GM04504 (cell line): Measurements from ENCODE around the gene NID1.

Source experiments
- DNase-seq: peaks from one replicate; pipeline ENCODE4 v3.0.0-alpha.2; 2012; ENCODE audit warnings: low read depth

Gene NID1, protein sequence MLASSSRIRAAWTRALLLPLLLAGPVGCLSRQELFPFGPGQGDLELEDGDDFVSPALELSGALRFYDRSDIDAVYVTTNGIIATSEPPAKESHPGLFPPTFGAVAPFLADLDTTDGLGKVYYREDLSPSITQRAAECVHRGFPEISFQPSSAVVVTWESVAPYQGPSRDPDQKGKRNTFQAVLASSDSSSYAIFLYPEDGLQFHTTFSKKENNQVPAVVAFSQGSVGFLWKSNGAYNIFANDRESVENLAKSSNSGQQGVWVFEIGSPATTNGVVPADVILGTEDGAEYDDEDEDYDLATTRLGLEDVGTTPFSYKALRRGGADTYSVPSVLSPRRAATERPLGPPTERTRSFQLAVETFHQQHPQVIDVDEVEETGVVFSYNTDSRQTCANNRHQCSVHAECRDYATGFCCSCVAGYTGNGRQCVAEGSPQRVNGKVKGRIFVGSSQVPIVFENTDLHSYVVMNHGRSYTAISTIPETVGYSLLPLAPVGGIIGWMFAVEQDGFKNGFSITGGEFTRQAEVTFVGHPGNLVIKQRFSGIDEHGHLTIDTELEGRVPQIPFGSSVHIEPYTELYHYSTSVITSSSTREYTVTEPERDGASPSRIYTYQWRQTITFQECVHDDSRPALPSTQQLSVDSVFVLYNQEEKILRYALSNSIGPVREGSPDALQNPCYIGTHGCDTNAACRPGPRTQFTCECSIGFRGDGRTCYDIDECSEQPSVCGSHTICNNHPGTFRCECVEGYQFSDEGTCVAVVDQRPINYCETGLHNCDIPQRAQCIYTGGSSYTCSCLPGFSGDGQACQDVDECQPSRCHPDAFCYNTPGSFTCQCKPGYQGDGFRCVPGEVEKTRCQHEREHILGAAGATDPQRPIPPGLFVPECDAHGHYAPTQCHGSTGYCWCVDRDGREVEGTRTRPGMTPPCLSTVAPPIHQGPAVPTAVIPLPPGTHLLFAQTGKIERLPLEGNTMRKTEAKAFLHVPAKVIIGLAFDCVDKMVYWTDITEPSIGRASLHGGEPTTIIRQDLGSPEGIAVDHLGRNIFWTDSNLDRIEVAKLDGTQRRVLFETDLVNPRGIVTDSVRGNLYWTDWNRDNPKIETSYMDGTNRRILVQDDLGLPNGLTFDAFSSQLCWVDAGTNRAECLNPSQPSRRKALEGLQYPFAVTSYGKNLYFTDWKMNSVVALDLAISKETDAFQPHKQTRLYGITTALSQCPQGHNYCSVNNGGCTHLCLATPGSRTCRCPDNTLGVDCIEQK

DNA sequence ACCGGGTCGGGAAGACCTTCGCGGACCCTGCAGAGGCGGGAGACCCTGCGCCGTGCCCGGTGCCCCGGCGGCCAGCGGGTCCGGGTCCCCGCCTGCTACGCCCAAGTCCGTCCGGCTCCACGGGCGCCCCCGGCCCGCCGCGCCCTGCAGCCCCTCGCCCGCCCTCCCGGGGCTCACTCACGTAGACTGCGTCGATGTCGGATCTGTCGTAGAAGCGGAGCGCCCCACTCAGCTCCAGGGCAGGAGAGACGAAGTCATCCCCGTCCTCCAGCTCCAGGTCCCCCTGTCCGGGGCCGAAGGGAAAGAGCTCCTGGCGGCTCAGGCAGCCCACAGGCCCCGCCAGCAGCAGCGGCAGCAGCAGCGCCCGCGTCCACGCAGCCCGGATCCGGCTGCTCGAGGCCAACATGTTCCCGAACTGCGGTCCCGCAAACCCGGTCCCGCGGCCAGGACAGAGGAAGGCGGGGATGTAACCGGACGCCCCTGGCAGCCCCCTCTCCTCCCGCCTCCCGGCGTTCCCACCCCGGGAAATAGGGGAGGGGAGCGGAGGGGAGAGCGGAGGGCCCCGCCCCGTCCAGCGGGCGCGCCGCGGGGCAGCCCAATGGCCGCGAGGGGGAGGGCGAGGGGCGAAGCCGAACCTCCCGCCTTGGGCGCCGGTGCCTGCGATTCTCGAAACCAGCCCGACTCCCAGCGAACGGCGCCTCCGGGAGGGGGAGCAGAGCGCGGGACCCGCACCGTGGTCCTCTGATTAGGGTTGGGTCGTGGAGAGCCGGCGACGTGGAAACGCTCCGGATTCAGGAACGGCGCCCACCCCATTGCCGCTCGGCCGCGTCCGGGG, at the start of gene NID1:
Gene NID1 (minus strand): TSS at position 417 of the 835 bp plus-strand sequence. CDS start 11 bp downstream, at position 406.
- peak; percentile 63 for DNase-seq

DNA sequence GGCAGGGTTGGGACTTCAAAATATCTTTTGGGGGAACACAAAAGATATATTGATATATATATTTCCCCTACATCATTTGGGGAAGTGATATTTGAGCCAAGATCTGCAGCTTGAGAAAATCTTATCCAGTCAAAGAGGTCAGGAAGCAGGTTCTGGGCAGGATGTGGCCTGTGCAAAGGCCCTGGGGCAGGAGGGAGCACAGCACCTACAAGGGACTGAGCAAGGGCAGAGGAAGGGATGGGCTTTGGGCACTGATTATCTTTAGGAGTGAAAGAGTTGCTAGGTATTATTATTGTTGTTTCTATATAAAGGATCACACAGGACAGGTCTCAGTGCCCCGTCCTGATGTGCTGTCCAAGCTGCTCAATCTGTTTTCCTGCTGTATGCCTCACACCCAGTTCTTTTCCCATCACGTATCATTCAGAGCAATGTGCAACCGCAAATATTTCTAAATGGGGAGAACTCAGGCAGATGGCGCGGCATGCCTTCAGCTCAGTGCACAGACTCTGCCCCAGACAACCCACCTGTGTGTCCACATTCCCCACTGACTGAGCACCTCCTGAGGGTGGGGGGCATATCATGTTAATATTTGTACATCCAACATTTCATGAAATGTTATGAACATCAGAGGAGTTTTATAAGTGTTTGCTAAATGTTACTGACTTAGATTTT, 49.3 kb upstream of the NID1 start:
- DNase-seq, result no peak

DNA sequence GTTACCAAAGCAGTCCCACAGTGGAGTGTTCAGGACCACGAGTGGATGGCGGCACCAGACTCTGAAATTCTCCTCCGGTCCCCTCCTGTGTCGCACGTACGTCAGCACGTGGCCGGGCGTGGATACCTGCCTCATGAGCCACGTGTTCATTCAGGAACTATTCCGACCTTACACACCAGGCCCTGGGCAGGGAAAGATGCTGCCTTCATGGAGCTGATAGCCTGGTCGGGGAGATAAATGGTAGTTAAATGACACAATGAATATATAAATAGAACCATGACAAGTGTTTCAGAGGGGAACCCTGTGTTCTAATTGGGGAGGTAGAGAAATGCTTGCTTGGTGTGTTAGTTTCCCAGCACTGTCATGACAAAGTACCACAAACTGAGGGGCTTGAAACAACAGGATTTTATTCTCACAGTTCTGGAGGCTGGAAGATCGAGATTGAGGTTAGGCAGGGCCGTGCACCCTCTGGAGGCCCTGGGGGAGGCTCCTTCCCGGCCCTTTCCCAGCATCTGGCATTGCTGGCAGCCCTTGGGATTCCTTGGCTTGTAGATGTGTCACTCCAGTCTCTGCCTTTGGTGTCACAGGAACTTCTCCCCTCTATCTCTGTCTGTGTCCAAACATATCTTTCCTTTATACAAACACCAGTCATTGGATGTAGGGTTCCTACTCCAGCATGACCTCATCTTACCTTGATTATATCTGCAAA, 48.6 kb upstream of the NID1 start:
- DNase-seq, result no peak

DNA sequence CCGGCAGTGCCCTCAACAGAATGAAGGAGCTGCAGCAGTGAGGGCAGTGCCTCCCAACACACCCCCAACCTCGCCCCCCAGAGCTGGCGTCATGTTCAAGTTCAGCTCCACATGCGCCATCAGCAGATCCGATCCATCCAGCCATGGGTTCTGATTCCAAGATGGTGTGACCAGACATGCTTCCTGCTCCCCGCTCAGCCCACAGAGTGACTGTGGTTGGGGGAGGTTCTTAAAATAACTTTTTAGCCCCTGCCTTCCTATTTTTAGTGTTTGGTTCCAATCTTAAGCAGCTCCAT, 47.4 kb upstream of the NID1 start:
- no peak for DNase-seq

DNA sequence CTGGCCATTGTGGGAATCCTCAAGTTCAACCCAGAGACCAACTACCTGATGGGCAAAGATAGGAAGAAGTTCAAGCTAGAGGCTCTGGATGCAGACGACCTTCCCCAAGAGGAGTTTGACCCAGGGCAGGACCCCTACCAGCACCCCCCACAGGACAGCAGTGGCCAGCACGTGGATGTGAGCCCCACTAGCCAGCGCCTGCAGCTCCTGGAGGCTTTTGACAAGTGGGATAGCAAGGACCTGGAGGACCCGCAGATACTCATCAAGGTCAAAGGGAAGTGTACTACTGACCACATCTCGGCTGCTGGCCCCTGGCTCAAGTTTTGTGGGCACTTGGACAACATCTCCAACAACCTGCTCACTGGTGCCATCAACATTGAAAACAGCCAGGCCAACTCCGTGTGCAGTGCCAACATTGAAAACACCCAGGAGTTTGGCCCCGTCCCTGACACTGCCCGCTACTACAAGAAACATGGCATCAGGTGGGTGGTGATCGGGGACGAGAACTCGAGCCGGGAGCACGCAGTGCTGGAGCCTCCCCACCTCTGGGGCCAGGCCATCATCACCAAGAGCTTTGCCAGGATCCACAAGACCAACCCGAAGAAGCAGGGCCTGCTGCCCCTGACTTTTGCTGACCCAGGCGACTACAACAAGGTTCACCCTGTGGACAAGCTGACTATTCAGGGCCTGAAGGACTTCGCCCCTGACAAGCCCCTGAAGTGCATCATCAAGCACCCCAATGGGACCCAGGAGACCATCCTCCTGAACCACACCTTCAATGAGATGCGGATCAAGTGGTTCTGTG, 46.8 kb upstream of the NID1 start:
- no peak for DNase-seq

DNA sequence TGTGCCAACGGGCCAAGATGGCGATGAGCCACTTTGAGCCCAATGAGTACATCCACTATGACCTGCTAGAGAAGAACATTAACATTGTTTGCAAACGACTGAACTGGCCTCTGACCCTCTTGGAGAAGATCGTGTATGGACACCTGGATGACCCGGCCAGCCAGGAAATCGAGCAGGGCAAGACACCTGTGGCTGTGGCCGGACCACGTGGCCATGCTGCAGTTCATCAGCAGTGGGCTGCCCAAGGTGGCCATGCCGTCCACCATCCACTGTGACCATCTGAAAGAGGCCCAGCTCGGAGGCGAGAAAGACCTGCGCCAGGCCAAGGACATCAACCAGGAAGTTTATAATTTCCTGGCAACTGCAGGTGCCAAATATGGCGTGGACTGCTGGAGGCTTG, 45.2 kb upstream of the NID1 start:
- DNase-seq, result no peak

DNA sequence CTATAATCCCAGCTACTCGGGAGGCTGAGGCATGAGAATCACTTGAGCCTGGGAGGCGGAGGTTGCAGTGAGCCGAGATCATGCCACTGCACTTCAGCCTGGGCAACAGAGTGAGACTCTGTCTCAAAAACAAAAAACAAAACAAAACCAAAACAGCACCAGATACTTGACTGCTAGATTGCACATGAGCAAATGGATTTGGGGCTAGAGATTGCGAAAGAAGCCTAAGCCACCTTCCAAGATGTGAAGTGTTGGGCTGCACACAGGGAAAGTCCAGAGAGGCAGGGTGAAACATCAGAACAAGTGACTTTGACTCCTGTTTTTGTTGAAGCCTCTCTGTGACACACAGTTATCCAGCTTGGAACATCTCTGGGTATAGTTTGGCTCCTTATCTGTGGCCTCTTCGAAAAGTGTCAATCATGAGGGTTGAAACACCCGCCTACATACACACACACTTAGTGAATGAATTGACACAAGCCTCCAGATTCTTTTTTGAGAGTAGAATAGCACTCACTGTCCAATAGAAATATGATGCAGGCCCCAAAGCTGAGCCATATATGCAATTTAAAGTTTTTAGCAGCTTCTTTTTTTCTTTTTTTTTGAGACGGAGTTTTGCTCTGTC, 43.2 kb upstream of the NID1 start:
- DNase-seq, result no peak

DNA sequence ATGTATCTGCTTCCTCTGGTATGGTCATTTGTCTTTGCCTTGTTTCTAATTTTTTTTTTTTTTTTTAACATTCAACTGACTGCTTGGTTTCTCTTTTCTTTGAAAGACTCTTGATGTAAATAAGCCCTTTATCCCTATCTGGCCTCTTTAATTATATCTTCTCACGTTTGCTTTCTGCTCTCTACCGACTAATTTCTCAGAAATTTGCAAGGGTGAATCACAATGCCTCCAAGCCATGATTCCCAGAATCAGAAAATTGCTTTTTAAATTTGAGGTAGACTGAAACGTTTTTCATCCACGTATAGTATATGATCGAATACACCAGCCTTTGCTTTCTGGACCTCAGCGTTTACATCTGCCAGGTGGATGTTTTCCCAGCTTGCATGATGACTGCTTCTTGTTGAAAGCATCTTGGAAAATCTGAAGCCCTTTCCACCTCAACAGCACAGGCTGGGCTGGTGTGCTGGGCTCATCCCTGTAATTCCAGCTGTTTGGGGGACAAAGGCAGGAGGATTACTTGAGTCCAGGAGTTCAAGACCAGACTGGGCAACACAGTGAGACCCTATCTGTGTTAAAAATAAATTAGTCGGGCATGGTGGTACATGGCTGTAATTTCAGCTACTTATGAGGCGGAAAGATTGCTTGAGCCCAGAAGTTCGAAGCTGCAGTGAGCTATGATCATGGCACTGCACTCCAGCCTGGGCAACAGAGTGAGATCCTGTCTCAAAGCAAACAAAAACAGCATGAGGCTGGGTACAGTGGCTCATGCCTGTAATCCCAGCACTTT, 42.4 kb upstream of the NID1 start:
- DNase-seq, result no peak

DNA sequence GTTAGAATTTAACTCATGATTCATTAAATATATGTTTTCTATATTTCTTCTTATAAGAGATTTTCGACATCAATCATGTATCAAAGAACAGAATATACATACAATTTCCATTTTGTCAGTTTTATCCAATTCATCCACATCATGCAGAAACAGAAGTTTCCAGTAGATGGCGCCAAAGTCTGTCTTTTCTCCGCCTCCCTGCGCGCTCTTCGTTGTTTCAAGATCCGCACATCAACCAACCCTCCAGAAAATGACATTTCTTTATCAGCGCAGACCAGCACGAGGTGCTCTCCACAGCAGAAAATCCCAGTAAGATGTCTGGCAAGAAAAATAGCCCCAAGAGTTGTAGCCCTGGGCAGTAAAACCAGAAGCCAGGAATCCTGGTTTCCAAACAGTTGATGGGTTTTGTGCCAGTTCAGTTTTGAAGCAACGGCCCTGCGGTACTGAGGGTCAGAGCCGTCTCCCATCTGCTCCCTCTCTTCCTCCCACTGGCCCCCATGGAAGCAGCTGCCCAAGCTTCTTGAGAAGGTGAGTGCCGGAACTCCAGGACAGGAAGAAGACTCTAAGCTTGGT, 38.8 kb upstream of the NID1 start:
- peak; percentile 20 for DNase-seq

DNA sequence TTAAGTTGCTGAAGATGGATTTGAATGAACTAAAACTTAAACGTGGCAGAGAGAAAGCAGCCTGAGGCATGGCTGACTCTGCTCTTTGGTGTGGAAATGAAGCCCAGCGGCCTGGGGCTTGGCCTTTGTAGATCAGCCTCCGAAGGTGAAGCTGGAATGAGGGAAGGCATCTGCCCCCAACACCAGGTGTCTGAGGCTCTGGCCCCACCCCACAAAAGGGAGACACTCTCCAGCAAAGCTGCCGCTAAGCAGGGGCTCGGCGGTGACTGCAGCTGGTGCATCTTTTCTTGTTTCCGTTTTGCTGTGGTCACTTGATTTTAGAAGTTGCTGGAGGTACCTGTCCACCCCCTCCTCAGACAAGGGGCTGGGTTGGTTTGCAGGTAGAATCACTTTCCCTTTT, 38.2 kb upstream of the NID1 start:
- DNase-seq, result no peak

DNA sequence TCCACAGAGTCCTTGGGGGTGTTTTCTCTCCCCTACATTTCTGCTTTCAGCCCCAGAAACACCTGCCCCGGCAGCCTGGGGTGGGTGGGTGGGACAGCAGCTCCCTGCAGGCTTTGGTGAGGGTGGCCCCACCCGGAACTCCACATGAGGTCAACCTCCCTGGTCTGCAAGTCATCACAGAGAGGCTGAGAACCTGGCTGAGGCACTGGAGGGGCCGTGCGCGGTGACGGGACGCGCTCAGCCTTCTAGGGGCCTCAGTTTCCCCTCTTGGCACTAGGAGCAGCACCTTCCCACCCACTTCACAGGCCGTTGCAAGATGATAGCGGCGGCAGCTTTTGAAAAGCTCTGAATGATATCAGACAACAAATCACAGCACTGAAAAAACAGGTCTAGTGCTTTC, 37.7 kb upstream of the NID1 start:
- no peak for DNase-seq

DNA sequence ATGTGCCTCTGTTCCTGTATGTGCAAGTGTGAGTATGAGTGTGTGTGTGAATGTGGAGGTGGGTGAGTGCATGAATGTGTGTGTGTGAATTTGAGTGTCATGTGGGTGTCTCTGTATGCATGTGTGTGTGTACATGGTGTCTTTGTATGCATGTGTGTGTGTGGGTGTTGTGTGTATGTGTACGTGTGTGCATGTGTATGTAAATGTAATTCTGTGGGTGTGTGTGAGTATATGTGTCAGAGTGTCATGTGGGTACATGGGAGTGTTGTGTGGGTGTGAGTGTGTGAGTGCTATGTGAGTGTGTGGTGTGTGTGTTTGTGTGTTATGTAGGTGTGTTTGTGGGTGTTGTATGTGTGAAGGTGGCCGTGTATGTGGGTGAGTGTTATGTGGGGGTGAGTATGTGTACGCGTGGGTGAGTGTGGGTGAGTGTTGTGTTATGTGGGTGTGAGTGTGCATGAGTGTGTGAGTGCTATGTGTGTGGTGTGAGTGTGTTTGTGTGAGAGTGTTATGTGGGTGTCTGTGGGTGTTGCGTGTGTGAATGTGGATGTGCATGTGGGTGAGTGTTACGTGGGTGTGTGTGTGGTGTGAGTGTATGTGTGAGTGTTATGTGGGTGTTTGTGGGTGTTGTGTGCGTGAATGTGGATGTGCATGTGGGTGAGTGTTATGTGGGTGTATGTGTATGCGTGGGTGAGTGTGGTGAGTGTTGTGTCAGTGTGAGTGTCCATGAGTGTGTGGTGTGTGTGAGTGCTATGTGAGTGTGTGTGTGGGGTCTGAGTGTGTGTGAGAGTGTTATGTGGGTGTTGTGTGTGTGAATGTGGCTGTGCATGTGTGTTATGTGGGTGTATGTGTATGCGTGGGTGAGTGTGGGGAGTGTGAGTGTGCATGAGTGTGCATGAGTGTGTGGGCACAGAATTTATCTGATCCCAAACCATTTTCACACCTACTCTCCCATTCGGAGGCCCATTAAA, 36.6 kb upstream of the NID1 start:
- DNase-seq, result no peak

DNA sequence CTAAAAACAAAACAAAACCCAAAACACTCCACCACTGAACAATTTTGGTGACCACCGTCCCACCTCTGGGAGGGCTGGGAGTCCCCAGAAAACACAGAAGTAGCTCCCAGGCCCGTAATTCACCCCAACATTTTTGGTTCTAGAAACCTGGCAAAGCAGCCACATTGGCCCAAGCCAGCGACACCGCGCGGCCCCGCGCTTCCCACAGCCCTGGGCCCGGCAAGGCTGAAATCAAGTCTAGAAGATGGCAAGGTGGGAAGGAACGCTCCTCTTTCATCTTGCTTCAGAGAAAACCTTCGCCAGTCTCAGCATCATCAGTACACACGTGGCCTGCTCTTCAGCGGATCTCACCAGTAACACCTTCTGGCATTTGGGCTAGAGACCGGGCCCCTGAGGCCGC, 35.9 kb upstream of the NID1 start:
- DNase-seq, result no peak

DNA sequence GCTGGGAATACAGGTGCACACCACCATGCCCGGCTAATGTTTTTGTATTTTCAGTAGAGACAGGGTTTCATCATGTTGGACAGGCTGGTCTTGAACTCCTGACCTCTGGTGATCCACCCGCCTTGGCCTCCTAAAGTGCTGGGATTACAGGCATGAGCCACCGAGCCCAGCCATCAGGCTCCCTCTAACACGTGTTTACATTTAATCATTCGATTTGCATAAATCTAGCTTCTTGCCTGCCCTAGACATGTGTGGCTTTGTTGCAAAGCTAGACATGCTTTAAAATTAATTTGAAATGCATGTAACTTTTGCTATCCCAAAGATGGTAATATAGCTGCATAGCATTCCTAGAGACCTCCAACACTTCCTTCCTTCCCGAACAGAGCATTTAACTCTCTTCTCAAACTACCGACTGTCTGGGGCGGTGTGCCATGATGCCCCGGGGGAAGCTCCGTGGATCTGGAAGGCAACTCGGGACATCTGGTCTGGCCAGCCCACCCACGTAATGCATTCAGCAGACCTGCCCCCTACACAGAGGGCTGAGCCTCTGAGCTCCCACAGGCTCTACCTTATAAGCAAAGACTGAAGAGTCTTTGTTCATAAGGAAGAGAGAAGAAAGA, 34.6 kb upstream of the NID1 start:
- no peak for DNase-seq

DNA sequence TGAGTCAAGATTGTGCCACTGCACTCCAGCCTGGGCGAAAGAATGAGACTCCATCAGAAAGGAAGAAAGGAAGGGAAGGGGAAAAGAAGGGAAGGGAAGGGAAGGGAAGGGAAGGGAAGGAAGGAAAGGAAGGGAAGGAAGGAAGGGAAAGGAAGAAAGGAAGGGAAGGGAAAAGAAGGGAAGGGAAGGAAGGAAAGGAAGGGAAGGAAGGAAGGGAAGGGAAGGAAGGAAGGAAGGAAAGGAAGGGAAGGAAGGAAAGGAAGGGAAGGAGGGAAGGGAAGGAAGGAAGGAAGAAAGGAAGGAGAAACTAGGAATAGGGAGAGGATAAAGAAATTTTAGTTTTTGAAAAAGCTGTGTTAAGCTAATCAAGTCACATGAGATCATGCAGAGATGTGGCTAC, 33.4 kb upstream of the NID1 start:
- DNase-seq, result no peak
